WERI-Rb-1 (cell line): ENCODE measurements around the gene ASB7.

Experiments
- DNase-seq: peaks from one replicate; pipeline ENCODE4 v3.0.0-alpha.2; 2020
- H3K27ac ChIP-seq: fragments of 250-450 bp; sonication (Bioruptor Pico); 2 replicates; pipeline ENCODE4 v1.5.1; 2020; ENCODE audit warnings: mild to moderate bottlenecking, moderate library complexity
- H3K27me3 ChIP-seq: fragments of 250-450 bp; sonication (Bioruptor Pico); 2 replicates; pipeline ENCODE4 v1.5.1; 2021; ENCODE audit warnings: mild to moderate bottlenecking, low read depth, moderate library complexity; ENCODE audit not compliant: insufficient read depth, severe bottlenecking
- H3K36me3 ChIP-seq: fragments of 250-450 bp; sonication (Bioruptor Pico); 2 replicates; pipeline ENCODE4 v1.5.1; 2020; ENCODE audit warnings: mild to moderate bottlenecking, moderate library complexity
- H3K4me3 ChIP-seq: 2 replicates; pipeline ENCODE4 v1.5.1; 2011; ENCODE audit warnings: low read depth, mild to moderate bottlenecking, control low read depth, low read length
- H3K9me3 ChIP-seq: fragments of 250-450 bp; sonication (Bioruptor Pico); 2 replicates; pipeline ENCODE4 v1.5.1; 2021; ENCODE audit warnings: mild to moderate bottlenecking, moderate library complexity; ENCODE audit not compliant: severe bottlenecking
- TF ChIP-seq, protein P1 (sequence below): IDR thresholded peaks from 2 replicates; pipeline ENCODE4 v1.5.1; 2011; ENCODE audit warnings: low read depth, mild to moderate bottlenecking, control low read depth, inconsistent platforms, low read length

Gene ASB7

DNA sequence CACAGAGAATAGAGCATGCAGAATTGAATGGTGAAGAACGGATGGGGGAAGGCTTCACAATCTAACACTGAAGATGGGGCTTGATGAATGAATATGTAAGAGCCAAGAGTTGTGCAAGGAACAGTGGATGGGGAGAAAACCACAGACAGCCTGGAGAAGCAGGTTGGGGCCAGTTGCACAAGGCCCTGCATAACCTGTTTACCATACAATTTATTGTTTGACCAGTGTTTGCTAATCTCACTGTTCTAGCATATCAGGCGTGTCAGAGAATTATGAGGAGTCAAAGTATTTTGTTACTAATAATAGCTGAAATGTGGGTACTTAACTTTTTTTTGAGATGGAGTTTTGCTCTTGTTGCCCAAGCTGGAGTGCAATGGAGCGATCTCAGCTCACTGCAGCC is 36.8 kb upstream of the ASB7 start:
- Histone ChIP-seq H3K36me3 (peaks cover 3% of the 10 kb centered on the region; the same call in 1 of the 2 replicates), H3K27ac (no peak overlapping the region), H3K4me3 (no peak overlapping the region), H3K9me3 (no peaks in the 10 kb centered on the region), H3K27me3 (no peaks in the 10 kb centered on the region)
- DNase-seq = no peak
- TF ChIP-seq, protein P1, sequence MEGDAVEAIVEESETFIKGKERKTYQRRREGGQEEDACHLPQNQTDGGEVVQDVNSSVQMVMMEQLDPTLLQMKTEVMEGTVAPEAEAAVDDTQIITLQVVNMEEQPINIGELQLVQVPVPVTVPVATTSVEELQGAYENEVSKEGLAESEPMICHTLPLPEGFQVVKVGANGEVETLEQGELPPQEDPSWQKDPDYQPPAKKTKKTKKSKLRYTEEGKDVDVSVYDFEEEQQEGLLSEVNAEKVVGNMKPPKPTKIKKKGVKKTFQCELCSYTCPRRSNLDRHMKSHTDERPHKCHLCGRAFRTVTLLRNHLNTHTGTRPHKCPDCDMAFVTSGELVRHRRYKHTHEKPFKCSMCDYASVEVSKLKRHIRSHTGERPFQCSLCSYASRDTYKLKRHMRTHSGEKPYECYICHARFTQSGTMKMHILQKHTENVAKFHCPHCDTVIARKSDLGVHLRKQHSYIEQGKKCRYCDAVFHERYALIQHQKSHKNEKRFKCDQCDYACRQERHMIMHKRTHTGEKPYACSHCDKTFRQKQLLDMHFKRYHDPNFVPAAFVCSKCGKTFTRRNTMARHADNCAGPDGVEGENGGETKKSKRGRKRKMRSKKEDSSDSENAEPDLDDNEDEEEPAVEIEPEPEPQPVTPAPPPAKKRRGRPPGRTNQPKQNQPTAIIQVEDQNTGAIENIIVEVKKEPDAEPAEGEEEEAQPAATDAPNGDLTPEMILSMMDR = no peak

DNA sequence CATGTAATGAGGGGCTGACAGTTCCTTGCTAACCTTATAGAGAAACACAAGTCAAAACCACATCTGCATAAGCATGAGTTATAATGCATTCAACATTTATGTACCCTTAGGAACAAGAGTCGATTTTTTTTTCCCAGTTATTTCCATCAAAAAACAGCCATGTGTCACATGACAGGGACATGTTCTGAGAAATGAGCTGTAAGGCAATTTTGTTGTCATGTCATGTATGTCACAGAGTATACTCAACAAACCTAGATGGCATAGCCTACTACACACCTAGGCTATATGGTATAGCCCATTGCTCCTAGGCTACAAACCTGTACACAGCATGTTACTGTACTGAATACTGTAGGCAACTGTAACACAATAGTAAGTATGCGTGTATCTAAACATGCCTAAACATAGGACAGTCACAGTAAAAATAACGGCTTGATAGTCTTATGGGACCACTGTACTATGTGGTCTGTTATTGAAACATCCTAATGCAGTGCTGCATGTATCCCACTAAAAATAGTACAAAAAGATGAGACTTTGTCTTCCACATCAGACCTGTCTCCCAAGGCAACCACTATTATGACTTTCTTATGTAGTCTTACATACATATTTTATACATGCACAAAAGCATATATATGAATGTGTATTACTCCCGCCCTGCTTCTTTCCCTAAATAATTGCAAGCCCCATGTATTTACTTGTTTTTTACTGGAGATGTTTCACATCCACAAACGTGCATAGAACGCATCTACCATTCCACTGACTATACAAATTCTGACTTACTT is 35.4 kb upstream of the ASB7 start:
- Histone ChIP-seq H3K4me3 (no peak overlapping the region), H3K9me3 (no peaks in the 10 kb centered on the region), H3K27ac (no peak overlapping the region), H3K27me3 (no peaks in the 10 kb centered on the region), H3K36me3 (peaks cover 10% of the 10 kb centered on the region)
- no peak for DNase-seq
- TF ChIP-seq, protein P1 = no peak

DNA sequence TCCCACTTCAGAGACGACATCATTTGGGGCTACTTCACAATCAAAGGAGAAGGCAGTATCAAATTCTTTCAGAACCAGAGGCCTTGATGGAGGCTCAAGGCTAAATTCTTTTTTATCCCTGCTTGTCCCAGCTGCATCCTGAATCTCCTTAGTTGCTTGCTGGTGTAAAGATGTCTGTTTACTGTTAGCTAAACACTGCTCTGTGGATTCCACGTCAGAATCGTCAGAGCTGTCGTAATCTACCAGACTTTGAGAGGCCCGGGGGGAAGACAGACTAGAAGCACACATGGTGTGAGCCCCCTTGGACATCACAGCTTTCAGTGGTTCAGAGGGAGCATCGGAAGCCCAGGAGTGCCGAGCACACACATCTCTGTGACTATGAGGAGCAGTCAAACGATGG is 33.0 kb upstream of the ASB7 start:
- no peak overlapping the region for H3K27ac ChIP-seq
- TF ChIP-seq, protein P1 = no peak
- H3K4me3 ChIP-seq = no peak overlapping the region
- peaks cover 25% of the 10 kb centered on the region for H3K36me3 ChIP-seq
- no peak for DNase-seq
- no peaks in the 10 kb centered on the region for H3K27me3 ChIP-seq
- H3K9me3 ChIP-seq = no peaks in the 10 kb centered on the region

DNA sequence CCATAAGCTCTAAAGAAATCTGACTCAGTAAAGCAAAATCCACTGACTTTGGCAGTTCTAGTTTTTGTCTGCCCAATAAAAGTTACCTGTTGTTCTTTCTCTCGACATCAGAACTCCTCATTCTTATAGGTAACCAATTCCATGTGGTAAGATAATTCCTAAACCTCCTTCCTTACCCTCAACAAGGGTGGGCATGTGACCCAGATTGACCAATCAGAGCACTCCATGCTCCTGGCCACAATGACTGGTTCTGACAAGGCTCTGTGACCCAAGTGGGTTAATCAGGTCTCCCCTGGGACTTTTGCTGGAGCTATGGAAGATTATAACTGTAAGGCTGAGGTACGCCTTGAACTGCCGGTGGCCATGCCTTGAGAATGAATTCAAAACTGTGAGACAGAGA is 32.1 kb upstream of the ASB7 start:
- TF ChIP-seq, protein P1 = no peak
- Histone ChIP-seq H3K36me3 (peaks cover 30% of the 10 kb centered on the region), H3K27me3 (no peaks in the 10 kb centered on the region), H3K4me3 (no peak overlapping the region), H3K27ac (no peak overlapping the region), H3K9me3 (no peaks in the 10 kb centered on the region)
- no peak for DNase-seq

DNA sequence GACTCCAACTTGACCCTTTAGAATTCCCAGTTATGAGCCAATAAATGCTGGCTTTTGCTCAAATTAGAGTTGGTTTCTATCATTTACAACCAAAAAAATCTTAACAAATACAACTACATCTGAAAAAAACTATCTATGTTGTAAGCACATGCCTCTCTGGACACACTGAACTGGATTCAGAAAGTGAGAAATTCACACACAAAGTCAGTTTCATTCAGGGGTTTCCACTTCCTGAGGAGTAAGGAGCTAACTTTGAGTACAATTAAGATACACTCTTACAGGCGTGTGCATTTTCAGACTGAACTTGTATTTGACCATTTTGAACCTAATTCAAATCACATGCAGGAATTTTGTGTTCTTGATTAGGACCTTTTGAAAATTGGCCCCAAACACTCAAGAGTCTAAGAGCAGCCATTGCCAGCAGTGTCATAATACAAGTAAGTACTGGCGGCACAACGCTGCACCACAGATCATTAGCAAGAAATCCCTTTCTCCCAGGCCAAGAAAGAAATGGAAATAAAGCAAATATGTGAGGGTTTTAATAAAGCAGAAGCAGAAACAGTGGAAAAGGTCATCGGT is 31.6 kb upstream of the ASB7 start:
- no peak overlapping the region for H3K4me3 ChIP-seq
- TF ChIP-seq, protein P1 = no peak
- no peak for DNase-seq
- H3K9me3 ChIP-seq = no peaks in the 10 kb centered on the region
- no peaks in the 10 kb centered on the region for H3K27me3 ChIP-seq
- peaks cover 30% of the 10 kb centered on the region for H3K36me3 ChIP-seq
- H3K27ac ChIP-seq = no peak overlapping the region
